Body of pancreas (tissue), 4 donors: ENCODE data around the gene ERCC1. TPM values are rescaled to one million over a fixed set of nuclear protein-coding genes. Genes with fewer than 3 reads are reported as not detected.
A peak's percentile ranks its signal among the peaks of the same experiment; 100 is the strongest.

Experiments used
- ATAC-seq: fragments of 150-250 bp; one replicate; pipeline ENCODE4 v1.9.1; 2016
- DNase-seq, 4 donors: peaks; one replicate each; pipeline ENCODE4 v3.0.0-alpha.2; 2019
- H3K27ac ChIP-seq, 4 donors: fragments of 200-600 bp; sonication (generic); 1 replicate in 3 of 4; 2 replicates in 1 of 4; pipeline versions ENCODE4 v1.5.1 to v1.6.1; 2016 to 2019; ENCODE audit warnings: mild to moderate bottlenecking in 1 of 4, mixed read lengths in 1 of 4, moderate library complexity in 1 of 4
- H3K27me3 ChIP-seq, 2 donors: fragments of 200-600 bp; sonication (generic); one replicate each; pipeline ENCODE4 v1.6.0; 2016; ENCODE audit warnings: mild to moderate bottlenecking in 1 of 2
- H3K36me3 ChIP-seq, 2 donors: fragments of 200-600 bp; sonication (generic); replicated peaks in 1 of 2; 2 replicates each; pipeline ENCODE4 v1.5.1; 2016; ENCODE audit warnings: low read depth in 2 of 2; ENCODE audit not compliant: insufficient read depth in 1 of 2
- H3K4me1 ChIP-seq: fragments of 200-600 bp; sonication (generic); one replicate; pipeline ENCODE4 v1.6.0; 2016
- H3K4me3 ChIP-seq, 2 donors: fragments of 200-600 bp; sonication (generic); 1 replicate in 1 of 2; 2 replicates in 1 of 2; pipeline ENCODE4 v1.5.1; 2016 to 2019
- H3K9me3 ChIP-seq, 3 donors: fragments of 200-600 bp; sonication (generic); 1 replicate in 2 of 3; 2 replicates in 1 of 3; pipeline ENCODE4 v1.5.1; 2016
- POLR2A ChIP-seq, 3 donors: fragments of 450-650 bp; IDR thresholded peaks; one replicate each; pipeline ENCODE4 v1.6.1; 2016; ENCODE audit warnings: antibody characterized with exemption in 3 of 3, mild to moderate bottlenecking in 2 of 3
- WGBS, 2 donors: methylation state at CpG; one replicate each; pipeline ENCODE4 v1.1.5; 2017; 5-methylcytosine and 5-hydroxymethylcytosine counted together
- intact Hi-C: fragments of 100-400 bp; cut with DNase I; formaldehyde crosslinking; loops from one replicate; pipeline ENCODE4 v1.15.1; 2023
- total RNA-seq, 2 donors: library from RNA; depleted of rRNA; stranded (reverse); fragments of >200 nt; gene quantifications; one replicate each; pipeline ENCODE4 v1.1.0, GENCODE V29; 2016
- TF ChIP-seq, protein P1 (sequence below), 7 experiments: fragments of 450-650 bp in 4 of 7; fragments of 200-600 bp in 3 of 7; sonication (generic) in 3 of 7; IDR thresholded peaks; one replicate each; pipeline ENCODE4 v1.5.1; 2016 to 2019; ENCODE audit warnings: antibody characterized with exemption in 7 of 7

The ERCC1 gene
- total RNA-seq, 2 donors from 2014 or later = 91.3 to 97.9 TPM

DNA sequence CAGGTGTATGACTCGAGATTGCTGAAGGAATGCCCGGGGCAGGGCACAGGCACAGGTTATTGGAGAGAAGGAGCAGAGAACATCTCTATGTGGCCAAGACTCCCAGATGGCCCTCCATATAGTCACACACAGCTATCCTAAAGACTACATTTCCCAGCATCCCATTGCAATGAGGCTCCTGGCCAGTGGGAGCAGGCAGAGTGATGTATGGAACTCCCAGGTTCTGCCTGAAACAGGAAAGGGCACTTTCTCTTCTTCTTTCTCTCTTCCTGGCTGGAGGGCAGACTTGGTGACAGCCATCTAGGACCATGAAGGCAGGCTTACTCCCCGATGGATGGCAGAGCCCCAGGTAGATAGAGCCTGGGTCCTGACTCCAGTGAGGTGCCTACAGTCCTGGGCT, 32.4 kb downstream of the ERCC1 start:
- DNase-seq = no peak
- Histone ChIP-seq H3K27ac (no peak overlapping the region), H3K4me3 (no peak overlapping the region), H3K9me3 (no peaks in the 10 kb centered on the region), H3K27me3 (no peaks in the 10 kb centered on the region), H3K4me1 (no peaks in the 10 kb centered on the region), H3K36me3 (peaks cover 0 to 3% of the 10 kb centered on the region in 2 donors)
- ATAC-seq = no peak
- intact Hi-C loops = no loop called here
- no peak for TF ChIP-seq POLR2A (IDR thresholded peaks at IDR 0.05)
- TF ChIP-seq, protein P1, sequence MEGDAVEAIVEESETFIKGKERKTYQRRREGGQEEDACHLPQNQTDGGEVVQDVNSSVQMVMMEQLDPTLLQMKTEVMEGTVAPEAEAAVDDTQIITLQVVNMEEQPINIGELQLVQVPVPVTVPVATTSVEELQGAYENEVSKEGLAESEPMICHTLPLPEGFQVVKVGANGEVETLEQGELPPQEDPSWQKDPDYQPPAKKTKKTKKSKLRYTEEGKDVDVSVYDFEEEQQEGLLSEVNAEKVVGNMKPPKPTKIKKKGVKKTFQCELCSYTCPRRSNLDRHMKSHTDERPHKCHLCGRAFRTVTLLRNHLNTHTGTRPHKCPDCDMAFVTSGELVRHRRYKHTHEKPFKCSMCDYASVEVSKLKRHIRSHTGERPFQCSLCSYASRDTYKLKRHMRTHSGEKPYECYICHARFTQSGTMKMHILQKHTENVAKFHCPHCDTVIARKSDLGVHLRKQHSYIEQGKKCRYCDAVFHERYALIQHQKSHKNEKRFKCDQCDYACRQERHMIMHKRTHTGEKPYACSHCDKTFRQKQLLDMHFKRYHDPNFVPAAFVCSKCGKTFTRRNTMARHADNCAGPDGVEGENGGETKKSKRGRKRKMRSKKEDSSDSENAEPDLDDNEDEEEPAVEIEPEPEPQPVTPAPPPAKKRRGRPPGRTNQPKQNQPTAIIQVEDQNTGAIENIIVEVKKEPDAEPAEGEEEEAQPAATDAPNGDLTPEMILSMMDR (IDR thresholded peaks at IDR 0.05) = no peak
- WGBS, 2 donors = 73 to 78% methylated on average over 3 of the region's 3 CpGs

DNA sequence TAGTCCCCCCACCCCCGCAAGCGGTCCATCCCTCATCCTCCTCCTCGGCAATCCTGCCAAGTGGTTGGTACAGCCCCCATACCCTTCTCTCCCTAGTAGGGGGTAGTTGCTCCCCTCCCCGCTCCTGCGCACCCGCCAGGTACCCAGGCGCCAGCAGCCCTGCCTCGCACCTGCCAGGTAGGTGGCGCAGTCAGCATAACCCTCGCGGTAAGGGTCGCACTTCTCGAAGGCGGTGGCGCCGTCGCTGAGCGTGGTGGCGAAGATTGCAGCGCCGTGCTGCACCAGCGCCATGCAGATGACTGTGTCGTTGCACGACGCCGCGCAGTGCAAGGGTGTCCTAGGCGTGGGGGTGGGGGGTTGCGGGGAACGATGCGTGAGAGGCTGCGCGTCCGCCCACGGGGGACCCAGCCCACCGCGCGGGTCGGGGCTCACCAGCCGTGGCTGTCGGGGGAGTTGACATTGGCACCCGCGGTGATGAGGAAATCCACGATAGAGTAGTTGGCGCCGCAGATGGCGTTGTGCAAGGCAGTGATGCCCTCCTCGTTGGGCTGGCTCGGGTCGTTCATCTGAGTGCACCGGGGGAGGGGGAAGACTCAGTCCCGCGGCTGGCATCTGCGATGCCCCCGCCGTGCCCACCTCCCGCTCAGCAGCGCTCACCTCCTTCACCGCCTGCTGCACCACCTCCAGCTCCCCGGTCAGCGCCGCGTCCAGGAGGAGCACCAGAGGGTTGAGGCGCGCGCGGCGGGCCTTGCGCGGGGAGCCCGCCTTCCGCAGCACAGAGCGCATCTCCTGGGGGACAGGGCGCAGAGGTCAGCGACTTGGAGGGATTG, 38.1 kb downstream of the ERCC1 start:
- H3K27ac ChIP-seq = no peak overlapping the region
- H3K36me3 ChIP-seq = no peaks in the 10 kb centered on the region
- ATAC-seq = peak; percentile 27
- intact Hi-C loops = no loop called here
- TF ChIP-seq, protein P1 (IDR thresholded peaks at IDR 0.05) = no peak
- no peak for TF ChIP-seq POLR2A (IDR thresholded peaks at IDR 0.05)
- 10 to 17% methylated on average over 7 to 74 of the region's 75 CpGs for WGBS, 2 donors
- DNase-seq = no peak
- no peaks in the 10 kb centered on the region for H3K9me3 ChIP-seq
- no peak overlapping the region for H3K4me3 ChIP-seq
- H3K27me3 ChIP-seq = no peaks in the 10 kb centered on the region
- peaks cover 10% of the 10 kb centered on the region for H3K4me1 ChIP-seq

DNA sequence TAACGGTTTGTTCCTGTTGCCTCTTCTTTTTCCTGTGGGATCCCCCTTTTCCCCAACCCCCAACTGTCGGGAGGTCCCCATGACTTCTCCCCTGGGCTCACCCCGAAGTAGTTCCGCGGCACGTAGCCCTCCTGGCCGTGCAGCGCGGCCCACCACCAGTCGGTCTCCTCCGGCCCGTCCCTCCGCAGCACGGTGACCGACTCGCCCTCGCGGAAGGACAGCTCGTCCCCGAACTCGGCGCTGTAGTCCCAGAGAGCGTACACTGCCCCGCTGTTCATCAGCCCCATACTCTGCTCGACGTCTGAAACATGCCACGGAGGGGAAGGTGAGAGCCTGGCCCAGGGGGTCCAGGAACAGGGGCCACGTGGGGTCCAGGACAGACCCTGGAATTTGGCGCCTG, 41.3 kb downstream of the ERCC1 start:
- no peaks in the 10 kb centered on the region for H3K27me3 ChIP-seq
- no peaks in the 10 kb centered on the region for H3K9me3 ChIP-seq
- no peak for ATAC-seq
- H3K36me3 ChIP-seq = no peaks in the 10 kb centered on the region
- 88 to 94% methylated on average over 27 to 29 of the region's 29 CpGs for WGBS, 2 donors
- H3K4me3 ChIP-seq = no peak overlapping the region
- no peak for DNase-seq
- intact Hi-C loops = no loop called here
- H3K4me1 ChIP-seq = peaks cover 10% of the 10 kb centered on the region
- TF ChIP-seq POLR2A (IDR thresholded peaks at IDR 0.05) = no peak
- TF ChIP-seq, protein P1 (IDR thresholded peaks at IDR 0.05) = no peak
- H3K27ac ChIP-seq = no peak overlapping the region

DNA sequence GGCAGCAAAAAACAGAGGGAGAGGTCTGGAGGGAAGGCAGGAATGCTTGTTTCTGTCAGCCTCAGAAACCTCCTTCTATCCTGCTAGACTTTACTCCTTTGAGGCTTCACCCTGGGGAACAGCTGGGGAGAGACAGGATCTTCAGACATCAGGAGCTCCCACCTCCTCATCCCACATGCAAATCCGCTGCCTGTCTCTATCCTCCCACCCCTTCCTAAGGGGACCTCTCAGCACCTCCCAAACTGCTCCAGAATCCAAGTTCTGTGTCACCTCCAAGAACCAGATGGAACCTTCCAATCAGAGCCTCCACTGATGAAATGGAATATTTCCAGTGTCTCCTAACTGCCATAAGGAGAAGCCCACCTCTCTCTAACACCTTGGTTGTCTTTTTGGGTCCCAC, 43.6 kb downstream of the ERCC1 start:
- no peak for ATAC-seq
- Histone ChIP-seq H3K4me1 (no peaks in the 10 kb centered on the region), H3K36me3 (no peaks in the 10 kb centered on the region), H3K4me3 (no peak overlapping the region), H3K27ac (no peak overlapping the region), H3K27me3 (no peaks in the 10 kb centered on the region), H3K9me3 (no peaks in the 10 kb centered on the region)
- TF ChIP-seq, protein P1 (IDR thresholded peaks at IDR 0.05) = no peak
- no peak for TF ChIP-seq POLR2A (IDR thresholded peaks at IDR 0.05)
- intact Hi-C loops = no loop called here
- no peak for DNase-seq
- WGBS, 2 donors = 67 to 88% methylated on average over 1 of the region's 1 CpG
